Heart right ventricle (tissue), 16 donors: ENCODE data around the gene FBN1. TPM values are rescaled to one million over a fixed set of nuclear protein-coding genes. Genes with fewer than 3 reads are reported as not detected.

Source experiments
- ATAC-seq, 8 donors: fragments of 200-7000 bp; cut with Tn5 transposase; one replicate each; pipeline ENCODE4 v1.9.1; 2020; ENCODE audit warnings: mild to moderate bottlenecking in 8 of 8, moderate library complexity in 8 of 8, moderate number of reproducible peaks in 1 of 8
- DNase-seq, 2 donors: peaks; one replicate each; pipeline ENCODE4 v3.0.0-alpha.2; 2020
- H3K27ac ChIP-seq, 10 donors: fragments of 200-600 bp; sonication (generic) in 2 of 10; one replicate each; pipeline versions ENCODE4 v1.5.0 to v1.8.0; 2020 to 2022; ENCODE audit warnings: mild to moderate bottlenecking in 3 of 10
- H3K27me3 ChIP-seq, 7 donors: fragments of 200-600 bp; one replicate each; pipeline ENCODE4 v1.8.0; 2021 to 2022; ENCODE audit warnings: mild to moderate bottlenecking in 2 of 7
- H3K36me3 ChIP-seq, 9 donors: fragments of 200-600 bp; sonication (generic) in 1 of 9; one replicate each; pipeline versions ENCODE4 v1.5.0 to v1.8.0; 2020 to 2022; ENCODE audit warnings: mild to moderate bottlenecking in 2 of 9
- H3K4me1 ChIP-seq, 9 donors: fragments of 200-600 bp; sonication (generic) in 1 of 9; one replicate each; pipeline versions ENCODE4 v1.5.0 to v1.8.0; 2020 to 2022; ENCODE audit warnings: mild to moderate bottlenecking in 4 of 9
- H3K4me3 ChIP-seq, 10 donors: fragments of 200-600 bp; sonication (generic) in 2 of 10; one replicate each; pipeline versions ENCODE4 v1.5.0 to v1.8.0; 2020 to 2022; ENCODE audit warnings: mild to moderate bottlenecking in 7 of 10, moderate library complexity in 2 of 10
- H3K9me3 ChIP-seq, 11 donors: fragments of 200-600 bp in 10 of 11; sonication (generic) in 2 of 11; one replicate each; pipeline versions ENCODE4 v1.5.0 to v1.8.0; 2013 to 2022; ENCODE audit warnings: mild to moderate bottlenecking in 2 of 11, control low read depth in 1 of 11, moderate library complexity in 1 of 11
- CTCF ChIP-seq, 9 donors: fragments of 200-600 bp; sonication (generic) in 2 of 9; IDR thresholded peaks; one replicate each; pipeline versions ENCODE4 v1.5.0 to v1.8.0; 2021 to 2022; ENCODE audit warnings: antibody characterized with exemption in 9 of 9, mild to moderate bottlenecking in 5 of 9, moderate library complexity in 1 of 9
- WGBS, 2 donors: extraction: QIAGEN DNeasy Blood & Tissue Kit; methylation state at CpG; one replicate each; pipeline ENCODE4 v1.1.7; 2013; ENCODE audit warnings: inconsistent platforms in 1 of 2; 5-methylcytosine and 5-hydroxymethylcytosine counted together
- intact Hi-C, 10 donors: fragments of 100-400 bp; cut with DNase I; formaldehyde crosslinking; loops; one replicate each; pipeline versions ENCODE4 v1.11.1 to v1.14.2; 2022
- polyA plus RNA-seq, 2 donors: library from polyadenylated mRNA; stranded (reverse); fragments of 200-250 nt; gene quantifications; one replicate each; pipeline ENCODE4 v1.2.3, GENCODE V29; 2013
- total RNA-seq, 10 donors: library from RNA; stranded (reverse); fragmentation: NEBNext Ultra II Directional in 3 of 10; extraction: Animal tissue kit (Norgen Biotek cat#: 25700) in 3 of 10; gene quantifications; one replicate each; pipeline versions ENCODE4 v1.2.1 to v1.2.4, GENCODE V29; 2021 to 2023
- donor health status: Arrhythmogenic right ventricular cardiomyopathy.
- donor health status: ischemic (EF 13 %, LVEDD 7.1; RV severe dilation, severe dysfunction).
- donor health status: healthy with polysubstance abuse.
- donor health status: DM: no; HTN: yes; CAD: no.
- donor health status: DM: no; HTN: no; CAD: no.
- donor health status: ischemic (EF 25% LVEDD 6.9; RV normal size, moderate dysfunction).
- donor health status: ischemic (EF 25% LVEDD 5.7; RV mildly dilated, moderate dysfunction).
- donor health status: healthy.
- donor health status: DM: yes; HTN: yes; CAD: no.
- donor health status: Ischemic cardiomyopathy.
- donor health status: ischemic (EF 35%, LVEDD 5.7; RV mildly dilated, moderate dysfunction).
- donor health status: nonischemic (EF 11% LVEDD 7.7; RV severe dilation, severe dysfunction).
- donor health status: DM: yes; HTN: yes; CAD: no.
- donor health status: PGD.
- donor health status: ischemic (EF 29% LVEDD 5.4; RV normal size, mild dysfunction).
- donor health status: nonischemic (EF 23%, LVEDD 6.1; RV moderate dilation, normal function).

The FBN1 gene
- total and polyA plus RNA-seq, 12 donors, result 7.0 to 116 (median 31.1) TPM

DNA sequence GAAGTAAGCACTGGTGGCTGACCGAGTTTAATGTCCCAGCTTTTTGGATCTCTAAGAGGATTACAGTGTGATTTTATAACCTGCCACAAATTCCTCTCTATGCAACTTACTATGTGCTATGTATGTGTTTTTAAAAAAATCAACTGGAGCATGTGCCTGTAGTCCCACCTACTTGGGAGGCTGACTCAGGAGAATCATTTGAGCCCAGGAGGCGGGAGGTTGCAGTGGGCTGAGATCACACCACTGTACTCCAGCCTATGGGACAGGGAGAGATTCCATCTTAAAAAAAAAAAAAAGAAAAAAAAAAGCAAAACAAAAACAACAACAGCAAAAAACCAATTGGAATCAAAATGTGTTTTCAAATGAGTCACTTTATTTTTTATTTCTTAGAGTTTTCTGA, 284.7 kb downstream of the FBN1 start:
- DNase-seq (no peak), ATAC-seq (no peak)
- Histone ChIP-seq H3K4me1 (peaks cover 0 to 16% (median 5%) of the 10 kb centered on the region in 9 donors), H3K4me3 (no peak overlapping the region), H3K27ac (no peak overlapping the region), H3K27me3 (no peaks in the 10 kb centered on the region), H3K9me3 (peaks cover 0 to 5% (median 0%) of the 10 kb centered on the region in 11 donors), H3K36me3 (no peaks in the 10 kb centered on the region)
- 86 to 96% methylated on average over 2 of the region's 2 CpGs for WGBS, 2 donors
- intact Hi-C loops, result loop anchor here in 1 of 10 donors (10.0 kb wide), 1 partner anchor 274 kb away; no protein-coding TSS in a partner anchor
- TF ChIP-seq CTCF (IDR thresholded peaks at IDR 0.05), result no peak

Other genes with a start within 250 kb of the FBN1 start
- 1 to 10 TPM in 5 of 10 donors, under 1 TPM in 5; 0.51 to 1.8 (median 1.1) TPM for gene CEP152, start 165.4 kb upstream of the FBN1 start, total RNA-seq
- 1 to 10 TPM in 1 of 2 donors, under 1 TPM in 1; 0.87 to 1.3 TPM for gene CEP152, start 165.4 kb upstream of the FBN1 start, polyA plus RNA-seq
- gene EID1, start 232.4 kb upstream of the FBN1 start, total RNA-seq, result 100 to 1,000 TPM; 174 to 255 (median 225) TPM
- 100 to 1,000 TPM; 129 to 172 TPM for gene EID1, start 232.4 kb upstream of the FBN1 start, polyA plus RNA-seq